Heart left ventricle (tissue), 16 donors: ENCODE data around the gene UNC13B. TPM values are rescaled to one million over a fixed set of nuclear protein-coding genes. Genes with fewer than 3 reads are reported as not detected.

Source experiments
- ATAC-seq, 4 donors: fragments of 200-7000 bp; cut with Tn5 transposase; one replicate each; pipeline ENCODE4 v1.9.1; 2020 to 2022; ENCODE audit warnings: moderate library complexity in 4 of 4, mild to moderate bottlenecking in 3 of 4, moderate number of reproducible peaks in 1 of 4
- DNase-seq, 5 donors: peaks; one replicate each; pipeline ENCODE4 v3.0.0-alpha.2; 2020
- H3K27ac ChIP-seq, 12 donors: fragments of 200-600 bp; sonication (generic) in 4 of 12; one replicate each; pipeline versions ENCODE4 v1.5.0 to v1.8.0; 2016 to 2022; ENCODE audit warnings: mild to moderate bottlenecking in 2 of 12
- H3K27me3 ChIP-seq, 9 donors: fragments of 200-600 bp; sonication (generic) in 2 of 9; one replicate each; pipeline versions ENCODE4 v1.5.1 to v1.8.0; 2016 to 2022; ENCODE audit warnings: mild to moderate bottlenecking in 3 of 9
- H3K36me3 ChIP-seq, 9 donors: fragments of 200-600 bp; sonication (generic) in 2 of 9; one replicate each; pipeline versions ENCODE4 v1.5.0 to v1.8.0; 2018 to 2022; ENCODE audit warnings: mild to moderate bottlenecking in 2 of 9
- H3K4me1 ChIP-seq, 12 donors: fragments of 200-600 bp; sonication (generic) in 4 of 12; one replicate each; pipeline versions ENCODE4 v1.5.0 to v1.8.0; 2016 to 2022; ENCODE audit warnings: mild to moderate bottlenecking in 3 of 12
- H3K4me3 ChIP-seq, 12 donors: fragments of 200-600 bp; sonication (generic) in 4 of 12; one replicate each; pipeline versions ENCODE4 v1.5.0 to v1.8.0; 2017 to 2022; ENCODE audit warnings: mild to moderate bottlenecking in 9 of 12, moderate library complexity in 4 of 12
- H3K9me3 ChIP-seq, 12 donors: fragments of 200-600 bp; sonication (generic) in 4 of 12; one replicate each; pipeline versions ENCODE4 v1.5.0 to v1.8.0; 2016 to 2022; ENCODE audit warnings: mild to moderate bottlenecking in 1 of 12
- CTCF ChIP-seq, 12 donors: fragments of 200-600 bp; sonication (generic) in 4 of 12; IDR thresholded peaks; one replicate each; pipeline versions ENCODE4 v1.5.0 to v1.8.0; 2018 to 2022; ENCODE audit warnings: antibody characterized with exemption in 12 of 12, mild to moderate bottlenecking in 5 of 12
- POLR2A ChIP-seq, 2 donors: fragments of 450-650 bp; IDR thresholded peaks; one replicate each; pipeline ENCODE4 v1.6.1; 2017; ENCODE audit warnings: antibody characterized with exemption in 2 of 2, mild to moderate bottlenecking in 2 of 2, moderate library complexity in 2 of 2
- WGBS, 4 donors: extraction: QIAGEN DNeasy Blood & Tissue Kit in 2 of 4; methylation state at CpG; one replicate each; pipeline versions ENCODE4 v1.1.5 to v1.1.7; 2013 to 2018; 5-methylcytosine and 5-hydroxymethylcytosine counted together
- intact Hi-C, 10 donors: fragments of 100-400 bp; cut with DNase I; formaldehyde crosslinking; loops; one replicate each; pipeline versions ENCODE4 v1.11.1 to v1.14.2; 2022
- polyA plus RNA-seq, 2 donors: library from polyadenylated mRNA; stranded (reverse); fragments of 200-250 nt; gene quantifications; one replicate each; pipeline ENCODE4 v1.2.3, GENCODE V29; 2013
- total RNA-seq, 9 donors: library from RNA; depleted of rRNA in 2 of 9; stranded (reverse); fragments of >200 nt in 2 of 9; fragmentation: NEBNext Ultra II Directional in 3 of 9; extraction: Animal tissue kit (Norgen Biotek cat#: 25700) in 3 of 9; gene quantifications; one replicate each; pipeline versions ENCODE4 v1.1.0 to v1.2.4, GENCODE V29; 2016 to 2023
- donor health status: ischemic (EF 13 %, LVEDD 7.1; RV severe dilation, severe dysfunction).
- donor health status: healthy with polysubstance abuse.
- donor health status: DM: no; HTN: yes; CAD: no.
- donor health status: DM: no; HTN: no; CAD: no.
- donor health status: ischemic (EF 25% LVEDD 6.9; RV normal size, moderate dysfunction).
- donor health status: ischemic (EF 25% LVEDD 5.7; RV mildly dilated, moderate dysfunction).
- donor health status: healthy.
- donor health status: DM: yes; HTN: yes; CAD: no.
- donor health status: ischemic (EF 35%, LVEDD 5.7; RV mildly dilated, moderate dysfunction).
- donor health status: nonischemic (EF 11% LVEDD 7.7; RV severe dilation, severe dysfunction).
- donor health status: DM: yes; HTN: yes; CAD: no.
- donor health status: PGD.
- donor health status: ischemic (EF 29% LVEDD 5.4; RV normal size, mild dysfunction).
- donor health status: nonischemic (EF 23%, LVEDD 6.1; RV moderate dilation, normal function).

Gene UNC13B
- total and polyA plus RNA-seq, 11 donors, result 8.1 to 30.2 (median 21.2) TPM

GRCh38 chr9:35186524-35186923, 24.7 kb downstream of the UNC13B start:
- TF ChIP-seq POLR2A (IDR thresholded peaks at IDR 0.05) (no peak), CTCF (IDR thresholded peaks at IDR 0.05) (no peak)
- no peak overlapping the region for H3K27ac ChIP-seq
- ATAC-seq (no peak), DNase-seq (no peak)
- intact Hi-C loops, result no loop called here
- H3K9me3 ChIP-seq, result no peaks in the 10 kb centered on the region
- peaks cover 0 to 6% (median 0%) of the 10 kb centered on the region in 9 donors for H3K36me3 ChIP-seq
- 93 to 99% (median 98%) methylated on average over 5 of the region's 5 CpGs for WGBS, 4 donors
- peaks cover 0 to 5% (median 0%) of the 10 kb centered on the region in 12 donors for H3K4me1 ChIP-seq
- no peak overlapping the region for H3K4me3 ChIP-seq
- no peaks in the 10 kb centered on the region for H3K27me3 ChIP-seq

- no peak overlapping the region for H3K27ac ChIP-seq
- no peak for ATAC-seq
- H3K36me3 ChIP-seq, result peaks cover 0 to 10% (median 0%) of the 10 kb centered on the region in 9 donors
- H3K9me3 ChIP-seq, result peaks cover 0 to 24% (median 13%) of the 10 kb centered on the region in 12 donors
- DNase-seq, result no peak
- WGBS, 4 donors, result 83 to 89% (median 87%) methylated on average over 1 of the region's 1 CpG
- H3K4me1 ChIP-seq, result peaks cover 0 to 4% (median 0%) of the 10 kb centered on the region in 12 donors
- intact Hi-C loops, result loop anchor here in 1 of 10 donors (10.0 kb wide), 1 partner anchor 65 kb away; no protein-coding TSS in a partner anchor
- no peak overlapping the region for H3K4me3 ChIP-seq
- no peak for TF ChIP-seq CTCF (IDR thresholded peaks at IDR 0.05)
- TF ChIP-seq POLR2A (IDR thresholded peaks at IDR 0.05), result no peak
- no peaks in the 10 kb centered on the region for H3K27me3 ChIP-seq
Observed at GRCh38 chr9:35190203-35190602, 28.4 kb downstream of the UNC13B start.

GRCh38 chr9:35191105-35191504, 29.3 kb downstream of the UNC13B start:
- Histone ChIP-seq H3K9me3 (peaks cover 0 to 24% (median 13%) of the 10 kb centered on the region in 12 donors), H3K36me3 (peaks cover 0 to 10% (median 0%) of the 10 kb centered on the region in 9 donors), H3K27me3 (no peaks in the 10 kb centered on the region), H3K27ac (no peak overlapping the region), H3K4me1 (peaks cover 0 to 4% (median 0%) of the 10 kb centered on the region in 12 donors), H3K4me3 (no peak overlapping the region)
- WGBS, 4 donors, result 96 to 100% (median 99%) methylated on average over 2 of the region's 2 CpGs
- intact Hi-C loops, result loop anchor here in 1 of 10 donors (10.0 kb wide), 1 partner anchor 64 kb away; no protein-coding TSS in a partner anchor
- no peak for DNase-seq
- TF ChIP-seq POLR2A (IDR thresholded peaks at IDR 0.05) (no peak), CTCF (IDR thresholded peaks at IDR 0.05) (no peak)
- ATAC-seq, result no peak

- H3K36me3 ChIP-seq, result peaks cover 0 to 10% (median 0%) of the 10 kb centered on the region in 9 donors
- no peak overlapping the region for H3K4me3 ChIP-seq
- ATAC-seq (no peak), DNase-seq (no peak)
- intact Hi-C loops, result loop anchor here in 1 of 10 donors (10.0 kb wide), 1 partner anchor 61 kb away; no protein-coding TSS in a partner anchor
- peaks cover 0 to 24% (median 13%) of the 10 kb centered on the region in 12 donors for H3K9me3 ChIP-seq
- peaks cover 0 to 4% (median 0%) of the 10 kb centered on the region in 12 donors for H3K4me1 ChIP-seq
- WGBS, 4 donors, result 72 to 88% (median 85%) methylated on average over 4 of the region's 4 CpGs
- no peaks in the 10 kb centered on the region for H3K27me3 ChIP-seq
- peak in 3 of 12 donors; percentile 10 to 17 (median 12) for TF ChIP-seq CTCF (IDR thresholded peaks at IDR 0.05)
- no peak for TF ChIP-seq POLR2A (IDR thresholded peaks at IDR 0.05)
- no peak overlapping the region for H3K27ac ChIP-seq
Observed at GRCh38 chr9:35193762-35194161, 32.0 kb downstream of the UNC13B start.
